Endothelial cell of umbilical vein (primary cell): Measurements from ENCODE around the gene ACAA2.

Source experiments
- CTCF ChIP-seq, 2 donors: IDR thresholded peaks; 1 replicate in 1 of 2; 2 replicates in 1 of 2; pipeline ENCODE4 v1.5.1; 2011; ENCODE audit warnings: low read length in 2 of 2, mild to moderate bottlenecking in 2 of 2, moderate library complexity in 2 of 2, control low read depth in 1 of 2, inconsistent platforms in 1 of 2, low read depth in 1 of 2; ENCODE audit not compliant: insufficient read depth in 1 of 2; ENCODE audit errors: extremely low read depth in 1 of 2
- EZH2 ChIP-seq: IDR thresholded peaks from 2 replicates; pipeline ENCODE4 v1.6.1; 2012; ENCODE audit warnings: borderline replicate concordance, low read depth, mild to moderate bottlenecking, moderate library complexity, low read length, inconsistent platforms; ENCODE audit not compliant: severe bottlenecking
- MAX ChIP-seq: IDR thresholded peaks from 2 replicates; pipeline ENCODE4 v1.6.1; 2011; ENCODE audit not compliant: insufficient read depth, insufficient read length
- MYC ChIP-seq: IDR thresholded peaks from one replicate; pipeline ENCODE4 v1.6.1; 2011; ENCODE audit warnings: mild to moderate bottlenecking, low read depth, low read length
- POLR2A ChIP-seq: IDR thresholded peaks from 2 replicates; pipeline ENCODE4 v1.6.1; 2012; ENCODE audit warnings: low read depth, mild to moderate bottlenecking, control low read depth, low read length
- POLR2AphosphoS5 ChIP-seq: IDR thresholded peaks from 2 replicates; pipeline ENCODE4 v1.6.1; 2012; ENCODE audit warnings: low read depth, mild to moderate bottlenecking, control low read depth, low read length, moderate library complexity; ENCODE audit not compliant: insufficient read depth

- no peak for TF ChIP-seq POLR2A
- TF ChIP-seq EZH2, result no peak
- no peak for TF ChIP-seq CTCF (IDR thresholded peaks at IDR 0.05; ENCODE audit: extremely low read depth in 1 of 2, insufficient read depth in 1 of 2, low read depth in 1 of 2, low read length in 2 of 2)
- TF ChIP-seq POLR2AphosphoS5, result no peak
- TF ChIP-seq MYC, result no peak
- TF ChIP-seq MAX, result no peak
Measured at GRCh38 chr18:49778826-49779465, 34.4 kb downstream of the ACAA2 start.
